Adrenal gland (tissue), 12 donors: Measurements from ENCODE around the gene ARHGAP32. TPM values are rescaled to one million over a fixed set of nuclear protein-coding genes. Genes with fewer than 3 reads are reported as not detected.

ENCODE experiments used
- DNase-seq, 7 donors: peaks; one replicate each; pipeline ENCODE4 v3.0.0-alpha.2; 2019 to 2020
- H3K27ac ChIP-seq, 5 donors: fragments of 200-600 bp; sonication (generic) in 4 of 5; 1 replicate in 3 of 5; 2 replicates in 2 of 5; pipeline versions ENCODE4 v1.5.1 to v1.8.0; 2016 to 2020; ENCODE audit warnings: mild to moderate bottlenecking in 1 of 5
- H3K27me3 ChIP-seq: fragments of 200-600 bp; 2 replicates; pipeline ENCODE4 v1.8.0; 2021
- H3K36me3 ChIP-seq, 2 donors: fragments of 200-600 bp; replicated peaks in 1 of 2; 1 replicate in 1 of 2; 2 replicates in 1 of 2; pipeline versions ENCODE4 v1.5.1 to v1.8.0; 2018 to 2022
- H3K4me1 ChIP-seq, 2 donors: fragments of 200-600 bp; replicated peaks in 1 of 2; 1 replicate in 1 of 2; 2 replicates in 1 of 2; pipeline versions ENCODE4 v1.5.1 to v1.8.0; 2018 to 2021
- H3K4me3 ChIP-seq, 4 donors: fragments of 200-600 bp; sonication (generic) in 3 of 4; one replicate each; pipeline ENCODE4 v1.5.1; 2016 to 2018
- H3K9me3 ChIP-seq, 3 donors: fragments of 200-600 bp; sonication (generic) in 1 of 3; replicated peaks in 1 of 3; 1 replicate in 2 of 3; 2 replicates in 1 of 3; pipeline versions ENCODE4 v1.5.1 to v1.8.0; 2016 to 2021
- POLR2A ChIP-seq, 2 donors: fragments of 450-650 bp; IDR thresholded peaks; one replicate each; pipeline ENCODE4 v1.6.1; 2017; ENCODE audit warnings: antibody characterized with exemption in 2 of 2, mild to moderate bottlenecking in 2 of 2, moderate library complexity in 1 of 2
- WGBS, 4 donors: extraction: QIAGEN DNeasy Blood & Tissue Kit in 2 of 4; methylation state at CpG; one replicate each; pipeline versions ENCODE4 v1.1.5 to v1.1.7; 2013 to 2017; 5-methylcytosine and 5-hydroxymethylcytosine counted together
- intact Hi-C, 2 donors: fragments of 100-400 bp; cut with DNase I; formaldehyde crosslinking; loops; one replicate each; pipeline versions ENCODE4 v1.14.1 to v1.15.0; 2022 to 2023
- polyA plus RNA-seq, 3 donors: library from polyadenylated mRNA; stranded (reverse); fragments of 200-250 nt in 2 of 3; fragments of 350-450 nt in 1 of 3; fragmentation: Illumina TruSeq in 1 of 3; extraction: RNeasy Lipid Tissue Mini Kit (QIAGEN cat#74804) in 1 of 3; gene quantifications; one replicate each; pipeline ENCODE4 v1.2.3, GENCODE V29; 2013 to 2014
- total RNA-seq, 9 donors: library from RNA; depleted of rRNA in 4 of 9; stranded (reverse); fragments of >200 nt in 4 of 9; fragments of 120-200 nt in 1 of 9; fragmentation: NEBNext Ultra II Directional in 1 of 9; extraction: Animal tissue kit (Norgen Biotek cat#: 25700) in 1 of 9; gene quantifications; one replicate each; pipeline versions ENCODE4 v1.1.0 to v1.2.4, GENCODE V29; 2013 to 2023
- TF ChIP-seq, protein P1 (sequence below), 6 experiments: fragments of 450-650 bp in 4 of 6; fragments of 200-600 bp in 2 of 6; sonication (generic) in 1 of 6; IDR thresholded peaks; 1 replicate in 5 of 6; 2 replicates in 1 of 6; pipeline versions ENCODE4 v1.5.1 to v1.8.0; 2016 to 2021; ENCODE audit warnings: antibody characterized with exemption in 6 of 6, mild to moderate bottlenecking in 2 of 6, moderate library complexity in 1 of 6
- donor health status: healthy with polysubstance abuse.
- donor health status: Bipolar disorder and iron deficiency.
- donor health status: DM: yes; HTN: yes; CAD: no.
- donor health status: DM: no; HTN: no; CAD: no.
- donor health status: DM: no; HTN: no; CAD: no.
- donor health status: DM: yes; HTN: yes; CAD: no.

ARHGAP32 gene
- total and polyA plus RNA-seq, 12 donors: 4.0 to 50.4 (median 26.2) TPM

DNA sequence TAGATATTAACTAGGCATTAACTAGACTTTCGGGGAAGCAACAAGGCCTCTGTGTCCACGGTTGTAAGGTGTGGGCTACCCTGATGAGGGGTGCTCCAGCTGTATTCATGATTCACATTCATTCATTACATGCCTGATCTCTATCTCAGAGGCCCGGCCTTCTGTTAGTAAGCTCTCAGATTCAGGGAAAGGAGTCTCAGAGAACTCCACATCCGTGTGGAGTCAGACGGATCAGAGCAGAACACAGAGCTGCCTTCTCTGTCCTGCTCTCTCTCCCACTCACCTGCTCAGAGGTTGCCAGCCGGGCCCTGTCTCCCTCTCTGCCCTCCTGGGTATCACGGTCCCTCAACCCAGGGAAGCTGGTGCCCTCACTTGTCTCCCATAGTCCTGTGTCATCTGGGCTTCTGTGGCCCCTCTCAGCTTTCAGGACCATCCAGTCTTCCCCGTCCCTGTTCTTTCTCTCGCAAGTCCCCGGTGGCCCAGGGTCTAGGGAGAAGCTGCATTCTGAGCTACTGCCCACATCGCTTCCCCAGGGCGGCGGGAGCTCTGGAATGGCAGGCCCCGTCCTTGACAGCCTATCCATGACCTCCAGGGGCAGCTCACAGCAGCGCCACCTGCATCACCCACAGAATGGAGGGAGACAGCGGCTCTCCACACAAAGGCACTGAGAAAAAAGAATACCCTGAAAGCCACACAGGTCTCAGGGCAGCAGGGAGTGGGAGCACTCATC lies 253.8 kb downstream of the ARHGAP32 start:
- no peak overlapping the region for H3K4me3 ChIP-seq
- no peaks in the 10 kb centered on the region for H3K27me3 ChIP-seq
- intact Hi-C loops: no loop called here
- TF ChIP-seq POLR2A (IDR thresholded peaks at IDR 0.05): no peak
- TF ChIP-seq, protein P1, sequence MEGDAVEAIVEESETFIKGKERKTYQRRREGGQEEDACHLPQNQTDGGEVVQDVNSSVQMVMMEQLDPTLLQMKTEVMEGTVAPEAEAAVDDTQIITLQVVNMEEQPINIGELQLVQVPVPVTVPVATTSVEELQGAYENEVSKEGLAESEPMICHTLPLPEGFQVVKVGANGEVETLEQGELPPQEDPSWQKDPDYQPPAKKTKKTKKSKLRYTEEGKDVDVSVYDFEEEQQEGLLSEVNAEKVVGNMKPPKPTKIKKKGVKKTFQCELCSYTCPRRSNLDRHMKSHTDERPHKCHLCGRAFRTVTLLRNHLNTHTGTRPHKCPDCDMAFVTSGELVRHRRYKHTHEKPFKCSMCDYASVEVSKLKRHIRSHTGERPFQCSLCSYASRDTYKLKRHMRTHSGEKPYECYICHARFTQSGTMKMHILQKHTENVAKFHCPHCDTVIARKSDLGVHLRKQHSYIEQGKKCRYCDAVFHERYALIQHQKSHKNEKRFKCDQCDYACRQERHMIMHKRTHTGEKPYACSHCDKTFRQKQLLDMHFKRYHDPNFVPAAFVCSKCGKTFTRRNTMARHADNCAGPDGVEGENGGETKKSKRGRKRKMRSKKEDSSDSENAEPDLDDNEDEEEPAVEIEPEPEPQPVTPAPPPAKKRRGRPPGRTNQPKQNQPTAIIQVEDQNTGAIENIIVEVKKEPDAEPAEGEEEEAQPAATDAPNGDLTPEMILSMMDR (IDR thresholded peaks at IDR 0.05): no peak
- H3K36me3 ChIP-seq: no peaks in the 10 kb centered on the region
- H3K27ac ChIP-seq: no peak overlapping the region
- 88 to 98% (median 90%) methylated on average over 14 to 16 of the region's 16 CpGs for WGBS, 4 donors
- DNase-seq: no peak
- H3K4me1 ChIP-seq: no peaks in the 10 kb centered on the region
- no peaks in the 10 kb centered on the region for H3K9me3 ChIP-seq

DNA sequence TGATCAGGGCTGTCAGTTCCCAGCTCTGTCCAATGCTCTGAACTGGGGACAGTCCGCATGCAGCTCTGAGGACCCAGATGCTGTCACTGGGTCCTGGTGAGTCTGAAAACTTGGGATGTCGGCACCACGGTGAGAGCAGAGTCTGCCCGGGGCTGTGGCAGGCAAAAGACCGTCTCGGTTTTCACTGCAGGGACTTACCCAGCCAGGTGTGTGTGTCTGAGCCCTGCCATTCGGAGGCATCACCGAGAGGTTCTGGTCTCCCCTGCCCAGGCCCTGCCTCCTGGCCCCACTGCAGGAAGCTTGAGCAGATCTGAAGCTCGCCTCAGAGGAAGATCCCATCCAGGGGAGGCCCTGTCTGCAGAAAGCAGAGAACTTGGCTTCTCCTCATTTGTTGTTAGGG lies 254.6 kb downstream of the ARHGAP32 start:
- WGBS, 4 donors: 82 to 91% (median 87%) methylated on average over 4 to 9 of the region's 9 CpGs
- intact Hi-C loops: no loop called here
- Histone ChIP-seq H3K4me3 (no peak overlapping the region), H3K27ac (peak overlapping the region in 2 of 5 donors; percentile 1 to 34), H3K4me1 (no peaks in the 10 kb centered on the region), H3K27me3 (no peaks in the 10 kb centered on the region), H3K9me3 (no peaks in the 10 kb centered on the region), H3K36me3 (no peaks in the 10 kb centered on the region)
- TF ChIP-seq POLR2A (IDR thresholded peaks at IDR 0.05): no peak
- TF ChIP-seq, protein P1 (IDR thresholded peaks at IDR 0.05): no peak
- DNase-seq: no peak

DNA sequence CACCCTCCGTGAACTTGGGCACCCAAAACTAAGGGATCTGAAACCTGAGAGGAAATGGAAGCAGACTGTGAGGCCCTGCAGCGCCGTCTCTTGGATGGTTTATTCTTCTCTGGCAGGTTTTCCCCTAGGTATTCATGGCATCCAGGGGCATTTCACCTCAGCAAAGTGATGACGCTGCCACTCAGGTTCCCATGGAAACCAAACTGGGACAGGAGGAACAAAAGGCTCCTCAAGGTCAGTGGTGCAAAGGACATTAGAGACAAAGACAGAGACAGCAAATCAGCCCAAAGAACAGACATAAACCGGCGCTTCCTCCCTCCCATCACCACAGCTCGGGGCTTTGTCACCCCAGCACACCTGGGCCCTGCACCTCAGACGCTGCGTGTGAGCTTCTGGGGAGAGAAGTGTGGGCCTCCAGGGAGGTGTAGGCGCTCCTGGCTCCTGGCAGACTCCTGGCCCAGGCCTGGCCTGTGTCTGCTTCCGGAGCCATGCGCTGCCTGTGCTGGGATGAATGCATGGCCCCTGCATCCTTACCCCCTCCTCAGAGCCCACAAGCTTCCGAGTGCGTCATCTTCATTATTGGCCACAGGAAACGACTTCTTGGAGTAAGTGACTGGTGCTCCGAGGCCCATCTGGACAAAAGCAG lies 255.4 kb downstream of the ARHGAP32 start:
- WGBS, 4 donors: 56 to 69% (median 67%) methylated on average over 13 to 16 of the region's 16 CpGs
- Histone ChIP-seq H3K27me3 (no peaks in the 10 kb centered on the region), H3K4me3 (no peak overlapping the region), H3K36me3 (no peaks in the 10 kb centered on the region), H3K4me1 (no peaks in the 10 kb centered on the region), H3K27ac (peak overlapping the region in 2 of 5 donors; percentile 1 to 34), H3K9me3 (no peaks in the 10 kb centered on the region)
- intact Hi-C loops: no loop called here
- TF ChIP-seq POLR2A (IDR thresholded peaks at IDR 0.05): no peak
- TF ChIP-seq, protein P1 (IDR thresholded peaks at IDR 0.05): no peak
- DNase-seq: peak in 6 of 7 donors; percentile 35 to 77 (median 48)

DNA sequence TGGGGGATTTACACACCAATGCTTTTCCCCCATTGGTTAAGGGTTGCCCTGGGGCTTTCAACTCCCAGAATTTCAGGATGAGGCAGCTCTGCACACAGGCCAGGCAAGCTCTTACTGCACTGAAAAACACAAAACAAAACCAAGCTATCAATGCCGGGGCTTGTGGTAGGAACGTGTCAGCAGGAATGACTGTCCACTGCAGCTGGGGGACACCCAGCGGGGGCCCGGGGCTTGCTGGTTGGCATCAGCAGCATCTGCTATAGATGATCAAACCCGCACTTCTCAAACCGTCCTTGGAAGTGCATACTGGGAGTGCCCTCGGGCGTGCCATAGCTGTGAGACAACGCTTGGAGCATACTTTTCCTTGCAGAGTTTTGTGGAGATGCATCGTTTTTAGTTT lies 257.2 kb downstream of the ARHGAP32 start:
- Histone ChIP-seq H3K9me3 (no peaks in the 10 kb centered on the region), H3K4me1 (no peaks in the 10 kb centered on the region), H3K4me3 (no peak overlapping the region), H3K27me3 (no peaks in the 10 kb centered on the region), H3K36me3 (no peaks in the 10 kb centered on the region), H3K27ac (no peak overlapping the region)
- intact Hi-C loops: no loop called here
- 93 to 95% (median 94%) methylated on average over 10 of the region's 10 CpGs for WGBS, 4 donors
- TF ChIP-seq, protein P1 (IDR thresholded peaks at IDR 0.05): no peak
- TF ChIP-seq POLR2A (IDR thresholded peaks at IDR 0.05): no peak
- no peak for DNase-seq
